K562 treated with DMSO at 1 percent for 24 hours (cell line): ENCODE data around the gene P2RY12. TPM values are rescaled to one million over a fixed set of nuclear protein-coding genes. Genes with fewer than 3 reads are reported as not detected.

Experiments
- total RNA-seq: library from RNA; unstranded; fragments of 300-600 nt; gene quantifications from 2 replicates; pipeline ENCODE4 v1.2.3, GENCODE V29; 2022; ENCODE audit warnings: low read depth; ENCODE audit not compliant: insufficient read depth

P2RY12 gene
- not detected in 2 replicates for total RNA-seq

GRCh38 chr3:151384741-151385174, at the start of gene P2RY12:
Gene P2RY12, minus strand, starts transcription at chr3:151384753. Its CDS starts 45,908 bp downstream, at chr3:151338845.

GRCh38 chr3:151329363-151329762, 55.2 kb downstream of the P2RY12 start, which contains the start of gene P2RY13:
Gene P2RY13, minus strand, starts transcription at chr3:151329549. Its CDS starts 21 bp downstream, at chr3:151329528.

GRCh38 chr3:151316267-151316991, 68.1 kb downstream of the P2RY12 start, which contains the start of gene GPR87:
Gene GPR87, minus strand, starts transcription at chr3:151316820. Its CDS starts 16,720 bp downstream, at chr3:151300100.

Other genes starting within 250 kb of the P2RY12 start
- gene GPR171, start 181.5 kb downstream of the P2RY12 start, total RNA-seq = not detected in 2 replicates
- not detected in 2 replicates for gene P2RY14, start 106.2 kb downstream of the P2RY12 start, total RNA-seq
- not detected in 2 replicates for gene GPR87, start 67.9 kb downstream of the P2RY12 start, total RNA-seq
- not detected in 2 replicates for gene P2RY13, start 55.2 kb downstream of the P2RY12 start, total RNA-seq
- 0.36 TPM in 1 of 2 replicates, not detected in the other for gene IGSF10, start 76.3 kb upstream of the P2RY12 start, total RNA-seq